Cerebellar cortex (tissue), 1 donor: ENCODE measurements around the gene MIPEP.
A peak's percentile ranks its signal among the peaks of the same experiment; 100 is the strongest.
"Not testable (repeated sequence)": the region's sequence is repeated elsewhere in the genome, so short reads cannot be mapped to it uniquely, and the experiment has no call there.

Experiments
- DNase-seq: peaks from one replicate; pipeline ENCODE4 v3.0.0-alpha.2; 2015; ENCODE audit warnings: low spot score

MIPEP gene

DNA sequence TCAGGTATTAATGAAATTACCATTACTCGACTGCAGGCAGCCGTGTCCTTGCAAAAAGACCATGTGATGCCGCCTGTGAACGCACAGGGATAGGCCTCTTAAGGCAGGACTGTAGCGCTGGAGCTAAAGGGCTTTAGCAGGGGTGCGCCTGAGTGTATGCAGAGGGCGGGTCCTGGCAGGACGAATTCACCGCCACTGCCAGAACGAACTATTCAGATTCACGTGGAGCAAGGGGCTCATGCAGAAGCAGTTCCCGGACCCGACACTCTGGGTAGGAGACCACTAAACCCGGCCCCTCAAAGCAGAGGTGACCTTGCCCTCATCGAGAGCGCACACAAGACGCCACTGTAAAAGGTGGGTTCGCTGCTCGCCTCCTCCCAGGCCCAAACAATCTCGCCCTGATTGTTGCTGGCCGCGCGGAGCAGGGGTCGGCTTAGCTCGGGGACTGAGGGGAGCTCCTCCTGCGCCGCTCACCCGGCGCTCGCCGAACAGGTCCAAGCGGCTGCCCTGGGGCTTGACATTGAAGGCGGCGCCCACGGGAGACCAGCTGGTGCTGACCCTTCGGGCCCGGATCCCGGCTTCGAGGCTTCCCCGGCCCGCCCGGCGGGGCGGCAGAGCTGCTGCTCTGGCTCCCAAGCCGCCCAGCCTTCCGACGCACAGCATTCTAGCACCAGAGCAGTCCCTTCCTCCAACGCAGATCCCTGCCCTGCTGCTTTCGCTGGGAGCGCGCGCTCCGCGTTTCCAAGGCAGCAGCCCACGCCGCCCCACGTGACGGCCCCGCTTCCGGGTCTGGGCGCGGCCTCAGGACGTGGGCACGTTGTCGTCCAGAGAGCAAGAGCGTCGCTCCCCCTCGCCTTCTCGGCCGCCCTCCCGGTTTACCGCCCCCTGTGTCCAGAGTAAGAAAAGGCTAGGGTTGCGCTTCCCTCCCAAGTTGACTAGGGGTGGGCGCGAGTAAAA lies at the start of gene MIPEP:
Gene MIPEP (minus strand): TSS at position 743 of the 957 bp plus-strand sequence. CDS start 80 bp downstream, at position 663.
- DNase-seq: peak; percentile 94

DNA sequence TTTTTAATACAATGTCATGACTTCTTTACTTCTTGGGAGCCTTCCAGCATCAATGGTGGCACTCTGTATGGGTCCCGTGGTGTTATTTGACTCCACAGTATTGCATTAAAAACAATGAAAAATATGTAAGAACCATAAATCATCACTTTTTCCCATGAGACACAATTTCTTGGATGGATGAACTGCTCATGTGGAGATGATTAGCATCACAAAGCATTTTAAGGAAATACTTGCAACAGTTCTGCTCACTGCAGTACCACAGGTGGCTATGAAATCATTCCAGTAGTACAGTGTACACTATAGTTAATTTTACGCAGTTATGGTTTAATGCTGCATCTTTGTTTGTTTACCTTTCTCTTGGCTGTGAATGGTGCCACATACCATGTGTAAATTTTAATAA lies 45.3 kb upstream of the MIPEP start:
- DNase-seq: no peak

DNA sequence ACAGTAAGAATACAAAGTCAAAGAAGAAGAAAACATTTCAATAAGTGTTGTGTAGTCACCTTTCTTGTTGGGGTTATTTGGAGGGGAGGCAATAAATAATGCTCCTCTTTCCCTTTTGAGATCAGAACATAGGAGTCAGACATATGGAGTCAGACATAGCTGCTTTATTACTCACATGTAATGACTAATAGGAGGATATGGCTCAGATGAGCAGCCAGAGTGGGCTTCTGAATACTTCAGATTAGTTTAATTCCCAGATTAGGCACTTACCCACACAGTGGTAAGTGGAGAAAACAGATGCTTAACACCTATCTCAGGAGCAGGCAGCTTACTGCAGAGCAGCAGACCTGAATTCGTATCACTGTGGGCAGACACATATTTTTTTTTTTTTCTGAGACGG lies 39.8 kb upstream of the MIPEP start:
- no peak for DNase-seq

GRCh38 chr13:23923031-23923430 lies 33.8 kb upstream of the MIPEP start:
- no peak for DNase-seq

- DNase-seq: no peak
These were observed 33.1 kb upstream of the MIPEP start for GRCh38 chr13:23922005-23922932.

DNA sequence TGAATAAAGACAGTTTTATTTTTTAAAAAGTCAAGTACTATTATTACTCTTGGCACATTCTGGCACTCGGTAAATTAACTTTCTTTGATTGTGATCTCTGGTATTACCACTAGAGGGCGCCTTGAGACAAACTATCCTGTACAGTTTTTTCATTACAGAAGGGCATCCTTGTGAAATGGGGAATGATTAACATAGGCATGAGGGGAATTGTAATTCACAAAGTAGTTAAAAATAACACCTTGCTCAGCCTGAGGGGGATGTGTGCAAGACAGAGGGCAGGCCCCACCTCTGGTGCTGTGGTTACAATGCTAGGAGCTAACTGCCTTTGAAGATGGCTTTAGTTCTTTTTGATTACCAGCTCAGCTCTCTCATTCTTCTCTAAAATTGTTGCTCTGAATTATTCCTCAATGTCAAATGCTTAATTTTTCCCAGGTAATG lies 32.3 kb upstream of the MIPEP start:
- DNase-seq: peak; percentile 27

DNA sequence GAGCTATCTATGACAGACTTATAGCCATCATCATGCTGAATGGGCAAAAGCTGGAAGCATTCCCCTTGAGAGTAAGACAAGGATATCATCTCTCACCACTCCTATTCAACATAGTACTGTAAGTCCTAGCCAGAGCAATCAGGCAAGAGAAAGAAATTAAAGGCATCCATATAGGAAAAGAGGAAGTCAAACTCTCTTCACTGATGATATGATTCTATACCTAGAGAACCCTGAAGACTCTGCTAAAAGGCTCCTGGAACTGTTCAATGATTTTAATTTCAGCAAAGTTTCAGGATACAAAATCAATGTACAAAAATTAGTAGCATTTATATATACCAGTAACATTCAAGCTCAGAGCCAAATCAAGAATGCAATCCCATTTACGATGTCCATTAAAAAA lies 29.8 kb upstream of the MIPEP start:
- no peak for DNase-seq

- DNase-seq: no peak
These were observed 29.0 kb upstream of the MIPEP start for GRCh38 chr13:23918208-23918607.

GRCh38 chr13:23915308-23915707 lies 26.1 kb upstream of the MIPEP start:
- no peak for DNase-seq

- DNase-seq: no peak
These were observed 23.3 kb upstream of the MIPEP start for GRCh38 chr13:23912469-23912868.

GRCh38 chr13:23909606-23910005 lies 20.4 kb upstream of the MIPEP start:
- no peak for DNase-seq

DNA sequence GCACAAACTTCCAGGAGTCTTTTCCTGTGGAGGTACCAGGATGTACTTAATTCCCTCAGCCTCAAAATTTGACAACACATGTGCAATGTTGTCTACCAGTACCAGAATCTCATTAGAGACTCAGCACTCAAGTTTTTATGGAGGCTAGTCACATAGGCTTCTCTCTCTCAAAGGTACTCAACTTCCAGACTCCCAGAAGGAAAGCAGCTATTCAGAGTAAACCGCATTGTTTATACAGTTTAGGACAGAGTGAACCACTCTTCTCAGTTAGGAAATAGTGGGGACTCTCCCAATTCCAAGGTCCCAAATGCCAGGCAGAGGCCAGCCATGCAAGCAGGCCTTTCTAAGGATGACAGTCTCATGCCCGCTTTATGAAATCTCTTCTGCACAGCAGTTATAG lies 16.6 kb upstream of the MIPEP start:
- no peak for DNase-seq

- no peak for DNase-seq
These were observed 14.7 kb upstream of the MIPEP start for GRCh38 chr13:23903906-23904280.

- no peak for DNase-seq
These were observed 14.0 kb upstream of the MIPEP start for GRCh38 chr13:23902975-23903905.

DNA sequence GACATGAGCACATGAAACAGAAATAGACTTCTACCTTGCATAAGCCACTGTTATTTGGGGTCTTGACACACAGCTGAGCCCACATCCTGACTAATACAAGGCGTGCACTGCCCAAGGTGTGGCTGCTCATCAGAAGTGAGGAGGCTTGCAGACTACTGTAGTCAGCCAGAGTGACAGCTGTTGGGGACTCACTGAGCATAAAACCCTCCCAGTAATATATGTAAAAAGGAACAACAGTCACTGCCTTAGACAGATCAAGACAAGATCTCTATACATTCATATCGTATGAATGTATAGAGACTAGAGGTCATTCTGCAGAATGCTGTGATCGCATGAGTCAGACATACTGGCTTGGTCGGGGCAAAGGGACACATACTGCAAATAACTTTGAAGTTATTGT lies 12.2 kb upstream of the MIPEP start:
- no peak for DNase-seq

- peak; percentile 27 for DNase-seq
These were observed 10.4 kb upstream of the MIPEP start for GRCh38 chr13:23899555-23899954.

DNA sequence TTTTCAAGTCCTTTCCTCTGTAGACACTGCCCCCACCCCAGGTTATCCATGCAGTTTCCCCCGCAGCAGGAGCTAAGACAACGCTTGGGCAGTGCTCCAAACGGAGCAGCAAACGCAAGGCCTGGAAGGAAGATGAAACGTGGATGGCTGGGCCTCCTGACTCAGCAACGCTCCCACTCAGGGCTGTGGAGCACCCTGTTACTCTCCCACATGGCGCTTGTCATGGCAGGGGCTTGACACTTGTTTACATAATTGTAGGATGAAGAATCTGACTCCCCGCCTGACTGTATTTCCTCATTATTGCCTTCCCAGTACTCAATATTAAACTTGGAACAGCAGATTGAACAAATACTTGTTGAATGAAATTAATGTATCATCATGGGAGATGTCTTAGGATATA lies 8.9 kb upstream of the MIPEP start:
- DNase-seq: no peak

- DNase-seq: not testable (repeated sequence)
These were observed 8.3 kb upstream of the MIPEP start, which contains the start of gene C1QTNF9B for GRCh38 chr13:23897452-23897919. Gene C1QTNF9B (minus strand): TSS chr13:23897502.

- not testable (repeated sequence) for DNase-seq
These were observed 5.5 kb upstream of the MIPEP start for GRCh38 chr13:23894746-23895145.

- DNase-seq: not testable (repeated sequence)
These were observed 4.6 kb upstream of the MIPEP start for GRCh38 chr13:23893791-23894190.
